ENCODE measurements around the gene CAT.

Gene CAT

GRCh38 chr11:34448223-34448994 lies 9.7 kb downstream of the CAT start:
- no peak for TF ChIP-seq CTCF (IDR thresholded peaks at IDR 0.05; ENCODE audit: low read depth, low read length)
- DNase-seq (ENCODE audit: extremely low read depth, low read depth), result no peak

- TF ChIP-seq CTCF (IDR thresholded peaks at IDR 0.05; ENCODE audit: low read depth, low read length), result no peak
- DNase-seq (ENCODE audit: extremely low read depth, low read depth), result no peak
Measured at GRCh38 chr11:34449013-34449412, 10.3 kb downstream of the CAT start.

GRCh38 chr11:34451053-34451452 lies 12.3 kb downstream of the CAT start:
- no peak for TF ChIP-seq CTCF (IDR thresholded peaks at IDR 0.05; ENCODE audit: low read depth, low read length)
- DNase-seq (ENCODE audit: extremely low read depth, low read depth), result no peak

GRCh38 chr11:34454308-34455032 lies 15.7 kb downstream of the CAT start:
- no peak for TF ChIP-seq CTCF (IDR thresholded peaks at IDR 0.05; ENCODE audit: low read depth, low read length)
- no peak for DNase-seq (ENCODE audit: extremely low read depth, low read depth)

GRCh38 chr11:34457607-34458006 lies 18.9 kb downstream of the CAT start:
- DNase-seq (ENCODE audit: extremely low read depth, low read depth), result no peak
- no peak for TF ChIP-seq CTCF (IDR thresholded peaks at IDR 0.05; ENCODE audit: low read depth, low read length)

- DNase-seq (ENCODE audit: extremely low read depth, low read depth), result no peak
- no peak for TF ChIP-seq CTCF (IDR thresholded peaks at IDR 0.05; ENCODE audit: low read depth, low read length)
Measured at GRCh38 chr11:34458525-34458924, 19.8 kb downstream of the CAT start.

- DNase-seq (ENCODE audit: extremely low read depth, low read depth), result no peak
- no peak for TF ChIP-seq CTCF (IDR thresholded peaks at IDR 0.05; ENCODE audit: low read depth, low read length)
Measured at GRCh38 chr11:34459507-34460162, 20.9 kb downstream of the CAT start.

All from AG09319 (cell line).